Vagina (tissue), 2 donors: ENCODE results near the gene NELFA.

Experiments used
- CTCF ChIP-seq, 3 experiments: fragments of 450-650 bp in 2 of 3; fragments of 200-600 bp in 1 of 3; sonication (generic) in 1 of 3; IDR thresholded peaks; one replicate each; pipeline ENCODE4 v1.5.1; 2017 to 2019; ENCODE audit warnings: antibody characterized with exemption in 3 of 3, mild to moderate bottlenecking in 2 of 3, moderate library complexity in 2 of 3
- POLR2A ChIP-seq, 2 donors: fragments of 450-650 bp; IDR thresholded peaks; one replicate each; pipeline ENCODE4 v1.6.1; 2017; ENCODE audit warnings: antibody characterized with exemption in 2 of 2, mild to moderate bottlenecking in 2 of 2, moderate library complexity in 2 of 2
- POLR2AphosphoS5 ChIP-seq, 2 donors: sonication (generic); formaldehyde crosslinking; IDR thresholded peaks; one replicate each; pipeline ENCODE4 v1.9.0; 2017; ENCODE audit warnings: antibody characterized with exemption in 2 of 2, mild to moderate bottlenecking in 2 of 2, low read depth in 1 of 2; ENCODE audit not compliant: insufficient read depth in 1 of 2

GRCh38 chr4:1975391-1975801, 33.4 kb downstream of the NELFA start:
- TF ChIP-seq CTCF (IDR thresholded peaks at IDR 0.05) (no peak), POLR2AphosphoS5 (IDR thresholded peaks at IDR 0.05; ENCODE audit: insufficient read depth in 1 of 2, low read depth in 1 of 2) (no peak), POLR2A (IDR thresholded peaks at IDR 0.05) (no peak)
